Measurements from ENCODE around the gene RAB11FIP3.

DNA sequence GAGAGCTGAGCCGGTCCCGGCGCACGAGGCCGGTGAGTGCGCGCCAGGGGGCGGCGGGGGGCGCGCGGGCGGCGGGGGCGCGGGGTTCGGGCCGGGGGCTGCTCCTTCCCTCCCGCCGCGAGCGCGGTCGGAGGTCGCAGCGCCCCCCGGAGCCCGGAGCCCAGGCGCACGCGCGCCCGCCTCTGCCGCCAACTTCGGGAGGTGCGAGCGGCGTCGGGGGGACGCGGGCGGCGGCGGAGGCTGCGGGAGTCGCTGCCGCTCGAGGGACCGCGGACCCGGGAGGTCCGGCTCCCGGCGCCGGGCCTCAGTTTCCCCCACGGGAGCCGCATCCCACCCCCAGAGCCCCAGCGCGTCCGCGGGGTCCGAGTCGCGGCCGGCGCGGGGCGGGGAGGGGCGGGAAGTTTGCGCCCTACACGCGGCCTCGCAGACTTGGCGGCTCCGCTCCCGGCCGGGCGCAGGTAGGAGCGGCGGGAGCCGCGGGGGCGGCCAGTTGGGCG, 134.8 kb downstream of the RAB11FIP3 start, which contains the start of gene PRR35:
- TF ChIP-seq, protein P1, sequence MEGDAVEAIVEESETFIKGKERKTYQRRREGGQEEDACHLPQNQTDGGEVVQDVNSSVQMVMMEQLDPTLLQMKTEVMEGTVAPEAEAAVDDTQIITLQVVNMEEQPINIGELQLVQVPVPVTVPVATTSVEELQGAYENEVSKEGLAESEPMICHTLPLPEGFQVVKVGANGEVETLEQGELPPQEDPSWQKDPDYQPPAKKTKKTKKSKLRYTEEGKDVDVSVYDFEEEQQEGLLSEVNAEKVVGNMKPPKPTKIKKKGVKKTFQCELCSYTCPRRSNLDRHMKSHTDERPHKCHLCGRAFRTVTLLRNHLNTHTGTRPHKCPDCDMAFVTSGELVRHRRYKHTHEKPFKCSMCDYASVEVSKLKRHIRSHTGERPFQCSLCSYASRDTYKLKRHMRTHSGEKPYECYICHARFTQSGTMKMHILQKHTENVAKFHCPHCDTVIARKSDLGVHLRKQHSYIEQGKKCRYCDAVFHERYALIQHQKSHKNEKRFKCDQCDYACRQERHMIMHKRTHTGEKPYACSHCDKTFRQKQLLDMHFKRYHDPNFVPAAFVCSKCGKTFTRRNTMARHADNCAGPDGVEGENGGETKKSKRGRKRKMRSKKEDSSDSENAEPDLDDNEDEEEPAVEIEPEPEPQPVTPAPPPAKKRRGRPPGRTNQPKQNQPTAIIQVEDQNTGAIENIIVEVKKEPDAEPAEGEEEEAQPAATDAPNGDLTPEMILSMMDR (IDR thresholded peaks at IDR 0.05), result no peak
- no peak for TF ChIP-seq POLR2A (IDR thresholded peaks at IDR 0.05)

Data from heart left ventricle (tissue), 13 donors.